CD8-positive, alpha-beta memory T cell (primary cell): Measurements from ENCODE around the gene UIMC1. TPM values are rescaled to one million over a fixed set of nuclear protein-coding genes. Genes with fewer than 3 reads are reported as not detected.

Experiments used
- CTCF ChIA-PET: fragments of 350-600 bp; sonication (Branson Sonifier 250); formaldehyde crosslinking; loops from one replicate; lab custom pipeline; 2021; ENCODE audit warnings: antibody characterized with exemption; lab: Charles Lee
- POLR2A ChIA-PET: fragments of 350-600 bp; sonication (Branson Sonifier 250); formaldehyde crosslinking; loops from one replicate; lab custom pipeline; 2021; ENCODE audit warnings: antibody characterized with exemption; lab: Charles Lee
- DNase-seq, 5 donors: peaks; one replicate each; pipeline versions ENCODE4 v3.0.0 to v3.0.0-alpha.2; 2020 to 2022; ENCODE audit warnings: mixed read lengths in 1 of 5
- H3K27ac ChIP-seq: one replicate; pipeline ENCODE4 v1.7.0; 2013; ENCODE audit warnings: low read depth, mild to moderate bottlenecking, low read length, moderate library complexity
- H3K27me3 ChIP-seq: 2 replicates; pipeline ENCODE4 v1.7.0; 2013; ENCODE audit warnings: low read length, mild to moderate bottlenecking; ENCODE audit not compliant: insufficient read depth, poor library complexity, severe bottlenecking
- H3K36me3 ChIP-seq: 2 replicates; pipeline ENCODE4 v1.7.0; 2013; ENCODE audit warnings: mild to moderate bottlenecking, low read length, moderate library complexity; ENCODE audit not compliant: insufficient read depth
- H3K4me1 ChIP-seq: 2 replicates; pipeline ENCODE4 v1.7.0; 2013; ENCODE audit warnings: mild to moderate bottlenecking, low read length, moderate library complexity; ENCODE audit not compliant: insufficient read depth
- H3K4me3 ChIP-seq: 2 replicates; pipeline ENCODE4 v1.7.0; 2013; ENCODE audit warnings: mild to moderate bottlenecking, low read length
- H3K9me3 ChIP-seq: 2 replicates; pipeline ENCODE4 v1.7.0; 2013; ENCODE audit warnings: mild to moderate bottlenecking, low read length
- H3K27ac Mint-ChIP-seq, 8 donors: one replicate each; pipeline ENCODE4 v1.8.0; 2020 to 2021; ENCODE audit warnings: mixed read lengths in 8 of 8, mild to moderate bottlenecking in 6 of 8, inconsistent platforms in 3 of 8, moderate library complexity in 3 of 8
- H3K27me3 Mint-ChIP-seq, 2 donors: one replicate each; pipeline ENCODE4 v1.8.0; 2020 to 2021; ENCODE audit warnings: mixed read lengths in 2 of 2, mild to moderate bottlenecking in 1 of 2, moderate library complexity in 1 of 2
- H3K36me3 Mint-ChIP-seq, 3 donors: one replicate each; pipeline ENCODE4 v1.8.0; 2020 to 2021; ENCODE audit warnings: mixed read lengths in 3 of 3, inconsistent platforms in 1 of 3, mild to moderate bottlenecking in 1 of 3
- H3K4me1 Mint-ChIP-seq, 3 donors: one replicate each; pipeline ENCODE4 v1.8.0; 2020 to 2021; ENCODE audit warnings: mixed read lengths in 3 of 3, inconsistent platforms in 1 of 3, mild to moderate bottlenecking in 1 of 3
- H3K4me3 Mint-ChIP-seq, 7 donors: one replicate each; pipeline ENCODE4 v1.8.0; 2020 to 2021; ENCODE audit warnings: mixed read lengths in 7 of 7, mild to moderate bottlenecking in 6 of 7, moderate library complexity in 4 of 7, inconsistent platforms in 2 of 7
- H3K9me3 Mint-ChIP-seq, 5 donors: one replicate each; pipeline ENCODE4 v1.8.0; 2020 to 2022; ENCODE audit warnings: mixed read lengths in 5 of 5, mild to moderate bottlenecking in 3 of 5, moderate library complexity in 2 of 5, inconsistent platforms in 1 of 5
- polyA plus RNA-seq: library from polyadenylated mRNA; unstranded; fragments of 300-500 nt; fragmentation: Illumina TruSeq; gene quantifications from one replicate; pipeline ENCODE4 v1.2.3, GENCODE V29; 2021
- total RNA-seq, 2 experiments: library from RNA; stranded (reverse); gene quantifications; one replicate each; pipeline ENCODE4 v1.2.3, GENCODE V29; 2021

UIMC1 gene
- total and polyA plus RNA-seq, 3 experiments from 2014 or later = 24.7 to 44.9 (median 39.2) TPM

DNA sequence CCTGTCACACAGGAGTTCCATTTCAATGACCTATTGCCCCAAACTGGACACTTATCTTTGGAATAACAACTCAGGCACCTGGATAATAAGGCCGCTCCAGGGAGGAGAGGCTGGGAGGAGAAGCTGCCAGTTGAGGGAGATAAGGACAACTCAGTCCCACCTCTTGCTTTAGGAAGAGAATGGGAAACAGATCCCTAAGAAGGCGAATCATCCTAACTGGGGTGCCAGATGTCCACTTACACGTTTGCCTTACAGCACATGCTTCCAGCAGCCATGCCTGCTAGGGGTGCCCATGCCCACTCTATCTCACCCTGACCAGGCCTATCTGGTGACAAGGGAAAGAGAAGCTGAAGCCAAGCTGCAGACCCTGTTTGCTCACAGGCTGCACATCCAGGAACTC lies 113.9 kb downstream of the UIMC1 start:
- ChIA-PET POLR2A (no interaction called here), CTCF (interaction anchor here (1.1 kb wide), 1 partner anchor 232 kb away, joined by 3 read pairs; no protein-coding TSS in a partner anchor)
- Histone ChIP-seq H3K27me3 (no peaks in the 10 kb centered on the region), H3K36me3 (no peaks in the 10 kb centered on the region), H3K4me3 (no peak overlapping the region), H3K27ac (no peak overlapping the region), H3K4me1 (no peaks in the 10 kb centered on the region), H3K9me3 (no peaks in the 10 kb centered on the region)
- Mint-ChIP-seq H3K27me3 (peaks cover 11 to 32% of the 10 kb centered on the region in 2 donors), H3K36me3 (no peaks in the 10 kb centered on the region), H3K27ac (no peak overlapping the region), H3K4me3 (no peak overlapping the region), H3K9me3 (no peaks in the 10 kb centered on the region), H3K4me1 (no peaks in the 10 kb centered on the region)
- no peak for DNase-seq

- Mint-ChIP-seq H3K36me3 (no peaks in the 10 kb centered on the region), H3K27ac (no peak overlapping the region), H3K9me3 (no peaks in the 10 kb centered on the region), H3K4me3 (no peak overlapping the region), H3K27me3 (peaks cover 9 to 32% of the 10 kb centered on the region in 2 donors), H3K4me1 (no peaks in the 10 kb centered on the region)
- POLR2A ChIA-PET = no interaction called here
- Histone ChIP-seq H3K36me3 (no peaks in the 10 kb centered on the region), H3K9me3 (no peaks in the 10 kb centered on the region), H3K4me1 (no peaks in the 10 kb centered on the region), H3K4me3 (no peak overlapping the region), H3K27me3 (no peaks in the 10 kb centered on the region), H3K27ac (no peak overlapping the region)
- CTCF ChIA-PET = no interaction called here
- no peak for DNase-seq
These were observed 115.1 kb downstream of the UIMC1 start for GRCh38 chr5:176891331-176891958.

DNA sequence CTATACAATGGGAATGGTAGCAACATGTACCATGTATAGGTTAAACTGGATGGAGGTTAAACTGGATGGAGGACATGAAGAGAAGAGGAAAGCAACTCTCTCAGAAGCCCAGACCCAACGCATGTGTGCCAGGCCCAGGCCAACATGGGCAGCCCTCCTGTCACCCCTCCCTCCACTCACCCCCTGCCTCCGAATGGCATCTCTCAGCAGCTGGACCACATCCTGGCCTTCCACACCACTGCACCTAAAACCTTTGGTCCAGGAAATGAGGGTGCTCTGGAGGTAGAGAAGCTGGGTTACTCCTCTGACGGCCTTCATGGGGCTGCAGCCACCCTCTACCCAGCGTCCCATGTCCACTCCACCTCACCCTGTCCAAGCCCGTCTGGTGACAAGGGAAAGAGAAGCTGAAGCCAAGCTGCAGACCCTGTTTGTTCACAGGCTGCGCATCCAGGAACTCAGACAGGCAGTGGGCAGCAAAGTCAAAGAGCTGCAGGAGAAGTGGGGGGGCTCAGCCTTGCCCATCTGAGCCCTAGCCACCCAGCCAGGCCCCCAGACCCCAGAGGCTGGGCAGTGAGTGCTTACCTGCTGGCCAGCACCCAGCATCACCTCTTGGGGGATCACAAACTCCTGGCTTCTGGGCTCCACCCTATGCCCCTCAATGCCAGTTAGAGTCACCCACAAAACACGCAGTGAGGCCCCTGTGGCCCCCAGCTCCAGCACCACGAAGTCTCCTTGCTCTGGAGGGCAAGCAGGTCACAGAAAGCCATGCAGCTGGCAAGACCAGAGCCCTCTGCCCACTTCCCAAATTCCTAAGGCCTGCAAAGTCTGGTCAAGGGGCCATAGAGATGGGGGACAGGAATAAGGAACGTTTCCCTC lies 115.9 kb downstream of the UIMC1 start:
- Histone ChIP-seq H3K27me3 (no peaks in the 10 kb centered on the region), H3K4me3 (no peak overlapping the region), H3K9me3 (no peaks in the 10 kb centered on the region), H3K4me1 (no peaks in the 10 kb centered on the region), H3K36me3 (no peaks in the 10 kb centered on the region), H3K27ac (no peak overlapping the region)
- H3K9me3 Mint-ChIP-seq = no peaks in the 10 kb centered on the region
- no peaks in the 10 kb centered on the region for H3K36me3 Mint-ChIP-seq
- H3K27ac Mint-ChIP-seq = no peak overlapping the region
- CTCF ChIA-PET = no interaction called here
- POLR2A ChIA-PET = no interaction called here
- no peak for DNase-seq
- no peak overlapping the region for H3K4me3 Mint-ChIP-seq
- peaks cover 7 to 32% of the 10 kb centered on the region in 2 donors for H3K27me3 Mint-ChIP-seq
- H3K4me1 Mint-ChIP-seq = no peaks in the 10 kb centered on the region

DNA sequence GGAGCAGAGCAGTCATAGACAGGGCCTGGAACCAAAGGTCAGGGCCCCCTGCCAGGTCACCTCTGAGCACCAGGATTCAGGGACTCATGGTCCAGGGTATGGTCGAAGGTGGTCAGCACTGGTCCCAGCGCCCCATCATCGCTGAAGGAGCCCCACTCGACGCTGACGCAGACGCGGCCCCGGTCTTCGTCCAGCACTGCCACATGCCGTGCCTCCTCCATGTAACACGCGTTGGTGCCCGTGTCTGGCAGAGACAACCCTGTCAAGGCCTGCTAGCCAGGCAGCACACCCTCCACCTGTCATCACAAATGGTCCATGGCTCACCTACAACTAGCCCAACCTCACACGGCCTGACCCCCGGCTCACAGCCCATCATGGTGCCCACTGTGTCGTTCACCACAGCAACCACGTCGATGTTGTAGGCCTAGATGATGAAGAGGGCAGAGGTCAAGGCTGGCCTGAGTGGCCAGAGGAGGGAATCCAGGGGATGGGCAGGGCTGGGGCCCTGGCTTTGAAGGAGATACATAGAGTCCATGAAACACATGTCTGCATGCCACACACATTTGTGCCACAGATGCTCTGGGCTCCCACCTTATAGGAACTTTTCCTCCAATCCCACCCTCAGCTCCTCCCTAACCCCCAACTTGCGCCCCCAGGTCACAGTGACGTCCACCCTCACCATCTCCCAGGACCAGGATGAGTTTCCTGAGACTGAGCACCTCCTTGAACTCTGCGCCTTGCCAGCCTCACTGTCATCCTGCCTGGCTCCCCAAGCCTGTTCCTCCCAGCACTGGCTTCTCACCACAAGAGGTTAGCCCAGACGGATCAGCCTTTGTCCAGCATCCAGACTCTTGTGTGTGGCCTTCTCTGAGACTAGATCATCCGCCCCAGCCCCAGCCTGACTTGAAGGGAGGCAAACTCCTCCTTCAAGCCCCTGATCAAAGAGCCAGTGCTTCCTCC lies 117.0 kb downstream of the UIMC1 start:
- Mint-ChIP-seq H3K4me1 (peaks cover 0 to under 1% (median 0%) of the 10 kb centered on the region in 3 donors), H3K36me3 (no peaks in the 10 kb centered on the region), H3K27ac (no peak overlapping the region), H3K4me3 (no peak overlapping the region), H3K27me3 (peaks cover 7 to 32% of the 10 kb centered on the region in 2 donors), H3K9me3 (no peaks in the 10 kb centered on the region)
- Histone ChIP-seq H3K36me3 (no peaks in the 10 kb centered on the region), H3K4me1 (no peaks in the 10 kb centered on the region), H3K4me3 (no peak overlapping the region), H3K27ac (no peak overlapping the region), H3K27me3 (no peaks in the 10 kb centered on the region), H3K9me3 (no peaks in the 10 kb centered on the region)
- no peak for DNase-seq
- POLR2A ChIA-PET = no interaction called here
- CTCF ChIA-PET = no interaction called here

- Mint-ChIP-seq H3K27me3 (peaks cover 7 to 28% of the 10 kb centered on the region in 2 donors), H3K36me3 (no peaks in the 10 kb centered on the region), H3K9me3 (no peaks in the 10 kb centered on the region), H3K4me3 (no peak overlapping the region), H3K27ac (no peak overlapping the region), H3K4me1 (peaks cover 0 to 2% (median 0%) of the 10 kb centered on the region in 3 donors)
- Histone ChIP-seq H3K9me3 (no peaks in the 10 kb centered on the region), H3K27ac (no peak overlapping the region), H3K36me3 (no peaks in the 10 kb centered on the region), H3K4me3 (no peak overlapping the region), H3K27me3 (no peaks in the 10 kb centered on the region), H3K4me1 (no peaks in the 10 kb centered on the region)
- no peak for DNase-seq
- ChIA-PET POLR2A (no interaction called here), CTCF (no interaction called here)
These were observed 117.8 kb downstream of the UIMC1 start for GRCh38 chr5:176888865-176889165.

DNA sequence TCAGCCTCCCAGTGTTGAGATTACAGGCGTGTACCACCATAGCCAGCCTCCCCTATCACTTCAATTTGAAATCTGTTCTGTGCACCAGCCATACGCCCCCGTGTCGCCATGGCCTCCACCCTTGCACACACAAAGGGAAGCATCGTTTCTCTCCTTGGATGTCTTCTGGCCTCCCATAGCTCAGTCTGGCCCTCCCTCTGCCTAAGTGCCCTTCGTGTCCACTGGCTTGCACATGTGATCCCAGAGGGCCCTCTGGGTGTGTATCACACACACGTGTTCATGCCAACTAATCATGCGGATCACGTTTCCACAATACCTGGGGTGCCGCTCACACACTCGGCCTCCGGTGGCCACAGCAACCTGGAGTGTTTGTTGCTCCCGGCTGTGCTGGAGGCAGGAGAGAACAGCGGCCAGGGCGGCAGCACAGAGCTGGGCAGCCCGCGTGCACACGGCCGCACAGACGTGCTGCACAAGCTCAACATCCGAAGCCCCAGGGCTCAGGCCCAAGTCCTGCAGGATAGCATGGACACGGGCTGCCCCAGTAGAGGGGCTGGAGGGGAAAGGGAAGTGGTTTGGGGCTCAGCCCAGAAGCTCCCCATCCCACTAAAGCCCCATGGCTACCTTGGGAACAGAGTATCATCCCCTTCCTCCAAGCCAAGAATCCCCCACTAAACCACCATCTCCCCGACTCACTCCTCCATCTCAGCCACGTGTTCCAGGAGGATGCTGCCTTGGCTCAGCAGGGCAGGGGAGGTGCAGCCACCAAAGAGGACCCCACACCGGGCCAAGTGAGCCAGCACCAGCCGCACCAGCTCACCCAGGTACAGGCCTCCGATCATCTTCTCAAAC lies 118.3 kb downstream of the UIMC1 start:
- Histone ChIP-seq H3K27me3 (no peaks in the 10 kb centered on the region), H3K9me3 (no peaks in the 10 kb centered on the region), H3K27ac (no peak overlapping the region), H3K36me3 (no peaks in the 10 kb centered on the region), H3K4me1 (no peaks in the 10 kb centered on the region), H3K4me3 (no peak overlapping the region)
- Mint-ChIP-seq H3K4me3 (no peak overlapping the region), H3K4me1 (peaks cover 0 to 2% (median 0%) of the 10 kb centered on the region in 3 donors), H3K36me3 (no peaks in the 10 kb centered on the region), H3K27ac (no peak overlapping the region), H3K9me3 (no peaks in the 10 kb centered on the region), H3K27me3 (peaks cover 4 to 24% of the 10 kb centered on the region in 2 donors)
- ChIA-PET POLR2A (no interaction called here), CTCF (no interaction called here)
- no peak for DNase-seq

DNA sequence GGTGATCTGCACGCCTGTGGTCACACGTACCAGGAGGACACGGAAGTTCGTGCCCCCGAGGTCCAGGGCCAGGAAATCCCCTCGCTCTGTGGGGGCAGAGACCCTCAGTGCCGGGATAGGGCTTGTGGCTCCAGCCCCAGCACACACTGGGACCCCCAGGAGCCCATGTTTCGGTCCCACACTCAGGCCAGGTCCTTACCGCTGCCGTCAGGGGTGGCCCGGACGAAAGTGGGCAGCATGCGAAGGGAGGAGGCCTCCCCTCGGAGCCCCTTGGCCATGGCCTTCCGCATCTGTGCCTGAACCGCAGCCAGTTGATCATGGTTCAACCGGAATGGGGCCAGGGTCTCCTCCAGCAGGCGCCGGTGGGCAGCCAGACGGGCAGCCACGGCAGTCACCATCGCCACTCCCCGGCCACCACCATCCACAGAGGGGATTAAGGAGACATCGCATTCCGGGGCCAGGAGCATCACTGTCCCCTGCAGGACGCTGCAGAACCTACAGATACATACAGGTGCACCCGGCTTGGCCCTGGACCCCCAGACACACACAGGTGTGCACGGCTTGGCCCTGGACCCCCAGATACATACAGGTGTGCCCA lies 119.2 kb downstream of the UIMC1 start:
- ChIA-PET CTCF (no interaction called here), POLR2A (no interaction called here)
- no peaks in the 10 kb centered on the region for H3K4me1 ChIP-seq
- no peaks in the 10 kb centered on the region for H3K9me3 ChIP-seq
- no peaks in the 10 kb centered on the region for H3K27me3 ChIP-seq
- H3K4me3 ChIP-seq = no peak overlapping the region
- H3K27ac ChIP-seq = no peak overlapping the region
- Mint-ChIP-seq H3K9me3 (no peaks in the 10 kb centered on the region), H3K27ac (no peak overlapping the region), H3K36me3 (no peaks in the 10 kb centered on the region), H3K27me3 (peaks cover 4 to 26% of the 10 kb centered on the region in 2 donors), H3K4me3 (no peak overlapping the region), H3K4me1 (peaks cover 0 to 2% (median 0%) of the 10 kb centered on the region in 3 donors)
- H3K36me3 ChIP-seq = no peaks in the 10 kb centered on the region
- DNase-seq = no peak
